ENCODE measurements around the gene AMPH.

GRCh38 chr7:38550836-38551235 lies 80.3 kb downstream of the AMPH start:
- TF ChIP-seq, protein P1, sequence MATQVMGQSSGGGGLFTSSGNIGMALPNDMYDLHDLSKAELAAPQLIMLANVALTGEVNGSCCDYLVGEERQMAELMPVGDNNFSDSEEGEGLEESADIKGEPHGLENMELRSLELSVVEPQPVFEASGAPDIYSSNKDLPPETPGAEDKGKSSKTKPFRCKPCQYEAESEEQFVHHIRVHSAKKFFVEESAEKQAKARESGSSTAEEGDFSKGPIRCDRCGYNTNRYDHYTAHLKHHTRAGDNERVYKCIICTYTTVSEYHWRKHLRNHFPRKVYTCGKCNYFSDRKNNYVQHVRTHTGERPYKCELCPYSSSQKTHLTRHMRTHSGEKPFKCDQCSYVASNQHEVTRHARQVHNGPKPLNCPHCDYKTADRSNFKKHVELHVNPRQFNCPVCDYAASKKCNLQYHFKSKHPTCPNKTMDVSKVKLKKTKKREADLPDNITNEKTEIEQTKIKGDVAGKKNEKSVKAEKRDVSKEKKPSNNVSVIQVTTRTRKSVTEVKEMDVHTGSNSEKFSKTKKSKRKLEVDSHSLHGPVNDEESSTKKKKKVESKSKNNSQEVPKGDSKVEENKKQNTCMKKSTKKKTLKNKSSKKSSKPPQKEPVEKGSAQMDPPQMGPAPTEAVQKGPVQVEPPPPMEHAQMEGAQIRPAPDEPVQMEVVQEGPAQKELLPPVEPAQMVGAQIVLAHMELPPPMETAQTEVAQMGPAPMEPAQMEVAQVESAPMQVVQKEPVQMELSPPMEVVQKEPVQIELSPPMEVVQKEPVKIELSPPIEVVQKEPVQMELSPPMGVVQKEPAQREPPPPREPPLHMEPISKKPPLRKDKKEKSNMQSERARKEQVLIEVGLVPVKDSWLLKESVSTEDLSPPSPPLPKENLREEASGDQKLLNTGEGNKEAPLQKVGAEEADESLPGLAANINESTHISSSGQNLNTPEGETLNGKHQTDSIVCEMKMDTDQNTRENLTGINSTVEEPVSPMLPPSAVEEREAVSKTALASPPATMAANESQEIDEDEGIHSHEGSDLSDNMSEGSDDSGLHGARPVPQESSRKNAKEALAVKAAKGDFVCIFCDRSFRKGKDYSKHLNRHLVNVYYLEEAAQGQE (IDR thresholded peaks at IDR 0.05; ENCODE audit: insufficient read depth in 1 of 2, low read depth in 2 of 2, low read length in 2 of 2), result no peak
- TF ChIP-seq POLR2AphosphoS5 (IDR thresholded peaks at IDR 0.05; ENCODE audit: low read depth, low read length) (no peak), FOXP2 (optimal IDR thresholded peaks at IDR 0.05; ENCODE audit: borderline replicate concordance, extremely low read depth, extremely low read length, insufficient read depth) (no peak)

Measured in PFSK-1 (cell line).